Measurements from ENCODE around the gene ZNF438.

Gene ZNF438

DNA sequence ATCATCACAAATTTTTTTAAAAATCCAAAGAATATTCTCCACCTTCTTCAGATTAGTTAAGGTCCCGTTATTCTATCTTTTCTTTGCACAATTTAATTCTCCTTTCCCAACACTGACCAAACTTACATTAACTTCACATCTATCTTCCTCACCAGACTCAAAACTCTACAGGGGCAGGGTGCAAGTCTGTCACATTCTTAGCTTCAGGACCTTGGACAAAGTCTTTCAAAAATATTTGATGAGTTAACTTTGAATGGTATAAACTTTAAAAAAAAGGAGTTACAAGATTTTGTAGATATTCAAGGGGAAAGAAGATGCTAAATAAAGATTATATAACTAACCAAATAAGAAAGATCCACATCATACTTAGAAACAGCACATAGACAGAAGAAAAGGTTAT, 132.7 kb downstream of the ZNF438 start:
- no peaks in the 10 kb centered on the region for H4K20me1 ChIP-seq (ENCODE audit: control insufficient read depth, insufficient read depth, low read depth, low read length)
- H3K27ac ChIP-seq (ENCODE audit: low read depth, low read length) = no peak overlapping the region
- no peaks in the 10 kb centered on the region for H3K27me3 ChIP-seq (ENCODE audit: control insufficient read depth, low read length)
- TF ChIP-seq, protein P1, sequence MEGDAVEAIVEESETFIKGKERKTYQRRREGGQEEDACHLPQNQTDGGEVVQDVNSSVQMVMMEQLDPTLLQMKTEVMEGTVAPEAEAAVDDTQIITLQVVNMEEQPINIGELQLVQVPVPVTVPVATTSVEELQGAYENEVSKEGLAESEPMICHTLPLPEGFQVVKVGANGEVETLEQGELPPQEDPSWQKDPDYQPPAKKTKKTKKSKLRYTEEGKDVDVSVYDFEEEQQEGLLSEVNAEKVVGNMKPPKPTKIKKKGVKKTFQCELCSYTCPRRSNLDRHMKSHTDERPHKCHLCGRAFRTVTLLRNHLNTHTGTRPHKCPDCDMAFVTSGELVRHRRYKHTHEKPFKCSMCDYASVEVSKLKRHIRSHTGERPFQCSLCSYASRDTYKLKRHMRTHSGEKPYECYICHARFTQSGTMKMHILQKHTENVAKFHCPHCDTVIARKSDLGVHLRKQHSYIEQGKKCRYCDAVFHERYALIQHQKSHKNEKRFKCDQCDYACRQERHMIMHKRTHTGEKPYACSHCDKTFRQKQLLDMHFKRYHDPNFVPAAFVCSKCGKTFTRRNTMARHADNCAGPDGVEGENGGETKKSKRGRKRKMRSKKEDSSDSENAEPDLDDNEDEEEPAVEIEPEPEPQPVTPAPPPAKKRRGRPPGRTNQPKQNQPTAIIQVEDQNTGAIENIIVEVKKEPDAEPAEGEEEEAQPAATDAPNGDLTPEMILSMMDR (IDR thresholded peaks at IDR 0.05; ENCODE audit: low read depth, low read length, poor library complexity, severe bottlenecking) = no peak
- no peak for TF ChIP-seq EZH2phosphoT487 (IDR thresholded peaks at IDR 0.05; ENCODE audit: borderline replicate concordance, low read length)
- H3K79me2 ChIP-seq (ENCODE audit: control insufficient read depth, low read length) = no peaks in the 10 kb centered on the region
- no peaks in the 10 kb centered on the region for H3F3A ChIP-seq (ENCODE audit: control insufficient read depth, insufficient read depth)
- H3K4me1 ChIP-seq (ENCODE audit: control insufficient read depth, low read length) = no peaks in the 10 kb centered on the region
- no peak overlapping the region for H3K4me2 ChIP-seq (ENCODE audit: low read length)
- no peak overlapping the region for H3K4me3 ChIP-seq (ENCODE audit: low read length)
- no peaks in the 10 kb centered on the region for H3K9me3 ChIP-seq (ENCODE audit: control insufficient read depth, insufficient read depth, low read length)
- H3K36me3 ChIP-seq (ENCODE audit: control insufficient read depth, low read length) = no peaks in the 10 kb centered on the region
- no peaks in the 10 kb centered on the region for H3K9me2 ChIP-seq (replicated peaks; ENCODE audit: control insufficient read depth, low read length)

GRCh38 chr10:30897547-30897946, 134.1 kb downstream of the ZNF438 start:
- no peaks in the 10 kb centered on the region for H3K36me3 ChIP-seq (ENCODE audit: control insufficient read depth, low read length)

GRCh38 chr10:30897048-30897447, 134.6 kb downstream of the ZNF438 start:
- Histone ChIP-seq H3K9me2 (replicated peaks; ENCODE audit: control insufficient read depth, low read length) (no peaks in the 10 kb centered on the region), H3F3A (ENCODE audit: control insufficient read depth, insufficient read depth) (no peaks in the 10 kb centered on the region), H3K4me3 (ENCODE audit: low read length) (no peak overlapping the region), H3K4me1 (ENCODE audit: control insufficient read depth, low read length) (no peaks in the 10 kb centered on the region), H3K36me3 (ENCODE audit: control insufficient read depth, low read length) (no peaks in the 10 kb centered on the region), H3K27me3 (ENCODE audit: control insufficient read depth, low read length) (no peaks in the 10 kb centered on the region), H3K4me2 (ENCODE audit: low read length) (no peak overlapping the region), H3K79me2 (ENCODE audit: control insufficient read depth, low read length) (no peaks in the 10 kb centered on the region), H3K9me3 (ENCODE audit: control insufficient read depth, insufficient read depth, low read length) (no peaks in the 10 kb centered on the region), H3K27ac (ENCODE audit: low read depth, low read length) (no peak overlapping the region), H4K20me1 (ENCODE audit: control insufficient read depth, insufficient read depth, low read depth, low read length) (no peaks in the 10 kb centered on the region)
- no peak for TF ChIP-seq EZH2phosphoT487 (IDR thresholded peaks at IDR 0.05; ENCODE audit: borderline replicate concordance, low read length)
- TF ChIP-seq, protein P1 (IDR thresholded peaks at IDR 0.05; ENCODE audit: low read depth, low read length, poor library complexity, severe bottlenecking) = no peak

More at GRCh38 chr10:30897547-30897946, 134.1 kb downstream of the ZNF438 start:
- no peak for TF ChIP-seq EZH2phosphoT487 (IDR thresholded peaks at IDR 0.05; ENCODE audit: borderline replicate concordance, low read length)
- TF ChIP-seq, protein P1 (IDR thresholded peaks at IDR 0.05; ENCODE audit: low read depth, low read length, poor library complexity, severe bottlenecking) = no peak
- no peaks in the 10 kb centered on the region for H3K9me2 ChIP-seq (replicated peaks; ENCODE audit: control insufficient read depth, low read length)
- H3K27ac ChIP-seq (ENCODE audit: low read depth, low read length) = no peak overlapping the region
- no peaks in the 10 kb centered on the region for H3K27me3 ChIP-seq (ENCODE audit: control insufficient read depth, low read length)
- no peaks in the 10 kb centered on the region for H3K79me2 ChIP-seq (ENCODE audit: control insufficient read depth, low read length)
- H3K4me1 ChIP-seq (ENCODE audit: control insufficient read depth, low read length) = no peaks in the 10 kb centered on the region
- H3F3A ChIP-seq (ENCODE audit: control insufficient read depth, insufficient read depth) = no peaks in the 10 kb centered on the region
- no peaks in the 10 kb centered on the region for H3K9me3 ChIP-seq (ENCODE audit: control insufficient read depth, insufficient read depth, low read length)
- H3K4me3 ChIP-seq (ENCODE audit: low read length) = no peak overlapping the region
- no peaks in the 10 kb centered on the region for H4K20me1 ChIP-seq (ENCODE audit: control insufficient read depth, insufficient read depth, low read depth, low read length)
- H3K4me2 ChIP-seq (ENCODE audit: low read length) = no peak overlapping the region

Data from DOHH2 (cell line).